ENCODE data around the gene KANSL2. TPM values are rescaled to one million over a fixed set of nuclear protein-coding genes. Genes with fewer than 3 reads are reported as not detected.
"Not testable (repeated sequence)": the region's sequence is repeated elsewhere in the genome, so short reads cannot be mapped to it uniquely, and the experiment has no call there.

The KANSL2 gene
- total RNA-seq, 4 donors from 2014 or later, result 45.9 to 106 (median 60.6) TPM

DNA sequence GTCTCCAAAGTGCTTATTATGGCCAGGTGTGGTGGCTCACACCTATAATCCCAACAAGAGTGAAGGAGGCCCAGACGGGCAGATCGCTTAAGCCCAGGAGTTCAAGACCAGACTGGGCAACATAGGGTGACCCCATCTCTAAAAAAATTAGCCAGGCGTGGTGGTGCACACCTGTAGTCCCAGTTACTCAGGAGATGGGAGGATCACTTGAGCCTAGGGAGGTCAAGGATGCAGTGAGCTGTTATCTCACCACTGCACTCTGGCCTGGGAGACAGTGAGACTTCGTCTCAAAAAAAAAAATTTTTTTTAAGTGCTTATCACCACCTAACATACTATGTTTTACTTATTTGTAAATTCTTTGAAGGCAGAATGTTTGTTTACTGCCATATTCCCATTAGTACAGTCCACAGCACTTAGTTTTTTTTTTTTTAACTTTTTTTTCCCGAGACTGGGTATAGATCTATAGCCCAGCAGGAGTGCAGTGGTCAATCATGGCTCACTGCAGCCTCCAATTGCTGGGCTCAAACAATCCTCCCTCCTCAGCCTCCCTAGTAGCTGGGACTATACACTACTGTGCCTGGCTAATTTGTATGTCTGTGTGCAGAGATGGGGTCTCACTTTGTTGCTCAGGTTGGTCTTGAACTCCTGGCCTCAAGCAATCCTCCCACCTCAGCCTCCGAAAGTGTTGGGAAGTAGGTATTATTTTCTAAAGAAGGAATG, 4.7 kb upstream of the KANSL2 start:
- no peak for DNase-seq (ENCODE audit: low spot score in 2 of 2)
- TF ChIP-seq, protein P1, sequence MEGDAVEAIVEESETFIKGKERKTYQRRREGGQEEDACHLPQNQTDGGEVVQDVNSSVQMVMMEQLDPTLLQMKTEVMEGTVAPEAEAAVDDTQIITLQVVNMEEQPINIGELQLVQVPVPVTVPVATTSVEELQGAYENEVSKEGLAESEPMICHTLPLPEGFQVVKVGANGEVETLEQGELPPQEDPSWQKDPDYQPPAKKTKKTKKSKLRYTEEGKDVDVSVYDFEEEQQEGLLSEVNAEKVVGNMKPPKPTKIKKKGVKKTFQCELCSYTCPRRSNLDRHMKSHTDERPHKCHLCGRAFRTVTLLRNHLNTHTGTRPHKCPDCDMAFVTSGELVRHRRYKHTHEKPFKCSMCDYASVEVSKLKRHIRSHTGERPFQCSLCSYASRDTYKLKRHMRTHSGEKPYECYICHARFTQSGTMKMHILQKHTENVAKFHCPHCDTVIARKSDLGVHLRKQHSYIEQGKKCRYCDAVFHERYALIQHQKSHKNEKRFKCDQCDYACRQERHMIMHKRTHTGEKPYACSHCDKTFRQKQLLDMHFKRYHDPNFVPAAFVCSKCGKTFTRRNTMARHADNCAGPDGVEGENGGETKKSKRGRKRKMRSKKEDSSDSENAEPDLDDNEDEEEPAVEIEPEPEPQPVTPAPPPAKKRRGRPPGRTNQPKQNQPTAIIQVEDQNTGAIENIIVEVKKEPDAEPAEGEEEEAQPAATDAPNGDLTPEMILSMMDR (IDR thresholded peaks at IDR 0.05), result no peak
- no peak for TF ChIP-seq POLR2A (IDR thresholded peaks at IDR 0.05)
- 88 to 90% methylated on average over 6 of the region's 6 CpGs for WGBS, 2 donors
- intact Hi-C loops (cut with DNase I; ENCODE audit: low total_unique reads), result no loop called here
- H3K4me3 ChIP-seq (ENCODE audit: low read depth, poor library complexity, severe bottlenecking), result no peak overlapping the region

GRCh38 chr12:48686037-48686595, 4.1 kb upstream of the KANSL2 start:
- no peak for TF ChIP-seq POLR2A (IDR thresholded peaks at IDR 0.05)
- TF ChIP-seq, protein P1 (IDR thresholded peaks at IDR 0.05), result no peak
- WGBS, 2 donors, result 52 to 54% methylated on average over 3 of the region's 3 CpGs
- DNase-seq (ENCODE audit: low spot score in 2 of 2), result no peak
- H3K4me3 ChIP-seq (ENCODE audit: low read depth, poor library complexity, severe bottlenecking), result no peak overlapping the region
- intact Hi-C loops (cut with DNase I; ENCODE audit: low total_unique reads), result no loop called here

DNA sequence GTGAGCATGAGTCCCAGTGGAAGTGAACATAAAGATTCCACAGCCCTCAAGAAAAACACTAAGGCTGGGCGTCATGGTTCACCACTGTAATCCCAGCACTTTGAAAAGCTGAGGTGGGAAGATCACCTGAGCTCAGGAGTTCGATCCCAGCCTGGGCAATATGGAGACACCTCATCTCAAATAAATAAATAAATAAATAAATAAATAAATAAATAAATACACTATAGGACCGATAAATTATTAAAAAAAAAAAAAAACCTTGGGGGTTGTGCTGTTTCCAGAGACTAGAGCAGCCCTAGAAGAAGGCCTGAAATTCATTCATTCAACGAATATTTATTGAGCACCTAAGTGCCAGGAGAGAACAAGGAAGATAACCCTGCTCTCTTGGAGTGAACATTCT, 1.5 kb upstream of the KANSL2 start:
- TF ChIP-seq, protein P1 (IDR thresholded peaks at IDR 0.05), result no peak
- no peak for TF ChIP-seq POLR2A (IDR thresholded peaks at IDR 0.05)
- intact Hi-C loops (cut with DNase I; ENCODE audit: low total_unique reads), result no loop called here
- 90 to 91% methylated on average over 4 of the region's 4 CpGs for WGBS, 2 donors
- H3K4me3 ChIP-seq (ENCODE audit: low read depth, poor library complexity, severe bottlenecking), result no peak overlapping the region
- no peak for DNase-seq (ENCODE audit: low spot score in 2 of 2)

DNA sequence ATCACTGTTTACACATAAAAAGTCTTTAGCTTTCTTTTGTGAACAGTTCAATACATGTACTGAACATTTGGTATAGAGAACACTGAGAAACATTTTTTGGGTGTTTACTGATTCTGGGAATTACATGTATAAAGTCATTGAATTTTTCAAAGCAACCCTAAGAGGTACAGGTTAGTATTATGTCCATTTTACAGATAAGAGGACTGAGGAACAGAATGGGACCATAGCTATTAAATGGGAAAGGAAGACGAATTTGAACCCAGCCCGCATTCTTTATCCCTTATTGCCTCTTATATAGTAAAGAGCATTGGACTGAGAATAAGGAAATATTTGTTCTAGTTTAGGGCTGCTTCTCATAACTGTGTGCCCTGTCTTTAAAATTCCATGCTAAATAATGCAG, 889 bp upstream of the KANSL2 start:
- intact Hi-C loops (cut with DNase I; ENCODE audit: low total_unique reads), result no loop called here
- no peak overlapping the region for H3K4me3 ChIP-seq (ENCODE audit: low read depth, poor library complexity, severe bottlenecking)
- no peak for DNase-seq (ENCODE audit: low spot score in 2 of 2)
- 93 to 95% methylated on average over 2 of the region's 2 CpGs for WGBS, 2 donors
- no peak for TF ChIP-seq POLR2A (IDR thresholded peaks at IDR 0.05)
- TF ChIP-seq, protein P1 (IDR thresholded peaks at IDR 0.05), result no peak

DNA sequence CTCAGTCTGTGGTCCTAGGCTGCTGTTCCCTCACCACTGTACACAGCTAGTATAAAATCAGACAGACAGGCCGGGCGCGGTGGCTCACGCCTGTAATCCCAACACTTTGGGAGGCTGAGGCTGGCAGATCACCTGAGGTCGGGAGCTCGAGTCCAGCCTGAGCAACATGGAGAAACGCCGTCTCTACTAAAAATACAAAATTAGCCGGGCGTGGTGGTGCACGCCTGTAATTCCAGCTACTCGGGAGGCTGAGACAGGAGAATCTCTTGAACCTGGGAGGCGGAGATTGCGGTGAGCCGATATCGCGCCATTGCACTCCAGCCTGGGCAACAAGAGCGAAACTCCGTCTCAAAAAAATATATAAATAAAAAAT, 481 bp upstream of the KANSL2 start:
- peak overlapping the region; percentile 62 for H3K4me3 ChIP-seq (ENCODE audit: low read depth, poor library complexity, severe bottlenecking)
- DNase-seq (ENCODE audit: low spot score in 2 of 2); intact Hi-C loops (cut with DNase I; ENCODE audit: low total_unique reads): not testable (repeated sequence)
- WGBS, 2 donors, result 16 to 19% methylated on average over 19 of the region's 19 CpGs

DNA sequence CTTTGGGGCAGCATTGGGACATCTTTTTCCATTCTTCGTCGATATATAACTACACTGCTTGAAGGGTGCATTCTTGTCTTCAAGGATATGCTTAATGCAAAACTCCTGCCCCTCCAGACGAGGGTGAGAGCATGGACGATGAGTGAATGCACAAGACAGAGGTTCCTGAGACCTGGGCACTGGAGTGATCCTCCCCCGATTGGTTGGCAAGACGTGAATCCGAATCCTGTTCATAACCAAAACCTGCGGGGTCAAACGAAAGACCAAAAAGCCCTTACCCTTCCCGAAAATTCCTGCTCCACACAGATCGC, 684 bp downstream of the KANSL2 start:
- DNase-seq (ENCODE audit: low spot score in 2 of 2), result no peak
- TF ChIP-seq, protein P1 (IDR thresholded peaks at IDR 0.05), result no peak
- TF ChIP-seq POLR2A (IDR thresholded peaks at IDR 0.05), result no peak
- intact Hi-C loops (cut with DNase I; ENCODE audit: low total_unique reads), result no loop called here
- WGBS, 2 donors, result 1 to 2% methylated on average over 11 of the region's 11 CpGs
- H3K4me3 ChIP-seq (ENCODE audit: low read depth, poor library complexity, severe bottlenecking), result peak overlapping the region; percentile 95

Measured in lower leg skin (tissue), 4 donors.